GM12878 (cell line): ENCODE measurements around the gene TOP2B.

Experiments used
- BHLHE40 ChIP-seq, 2 experiments: fragments of 450-650 bp in 1 of 2; IDR thresholded peaks; 2 replicates each; pipeline ENCODE4 v1.6.1; 2011 to 2017; ENCODE audit warnings: low read depth in 2 of 2, borderline replicate concordance in 1 of 2, improper control_type of control experiment in 1 of 2, low read length in 1 of 2, mild to moderate bottlenecking in 1 of 2
- CHD4 ChIP-seq: fragments of 200-600 bp; sonication (generic); IDR thresholded peaks from 2 replicates; pipeline ENCODE4 v1.6.1; 2016; ENCODE audit warnings: mild to moderate bottlenecking
- ETV6 ChIP-seq, 2 experiments: fragments of 450-650 bp in 1 of 2; IDR thresholded peaks in 1 of 2; conservative IDR thresholded peaks in 1 of 2; 2 replicates each; pipeline ENCODE4 v1.6.1; 2014; ENCODE audit warnings: antibody characterized with exemption in 1 of 2, borderline replicate concordance in 1 of 2, low read depth in 1 of 2, mild to moderate bottlenecking in 1 of 2, moderate library complexity in 1 of 2
- FOXK2 ChIP-seq: fragments of 450-650 bp; IDR thresholded peaks from 2 replicates; pipeline ENCODE4 v1.6.1; 2017; ENCODE audit warnings: mild to moderate bottlenecking, moderate library complexity
- LARP7 ChIP-seq: fragments of 450-650 bp; IDR thresholded peaks from 2 replicates; pipeline ENCODE4 v1.6.1; 2017; ENCODE audit warnings: mild to moderate bottlenecking
- MTA2 ChIP-seq: fragments of 450-650 bp; IDR thresholded peaks from 2 replicates; pipeline ENCODE4 v1.6.1; 2016; ENCODE audit warnings: low read depth, mild to moderate bottlenecking, moderate library complexity
- POLR2A ChIP-seq: IDR thresholded peaks from 2 replicates; pipeline ENCODE4 v1.6.1; 2011; ENCODE audit warnings: low read depth, mild to moderate bottlenecking, low read length
- POLR2AphosphoS5 ChIP-seq: IDR thresholded peaks from 2 replicates; pipeline ENCODE4 v1.6.1; 2011; ENCODE audit warnings: mild to moderate bottlenecking, low read length, inconsistent platforms
- STAT1 ChIP-seq: fragments of 450-650 bp; conservative IDR thresholded peaks from 2 replicates; pipeline ENCODE4 v1.6.1; 2014; ENCODE audit warnings: antibody characterized with exemption, mild to moderate bottlenecking
- TF ChIP-seq, protein P1 (sequence below), 3 experiments: IDR thresholded peaks in 2 of 3; conservative IDR thresholded peaks in 1 of 3; 2 replicates each; pipeline ENCODE4 v1.5.1; 2011; ENCODE audit warnings: low read depth in 3 of 3, low read length in 3 of 3, mild to moderate bottlenecking in 3 of 3, control low read depth in 2 of 3, moderate library complexity in 2 of 3, inconsistent platforms in 1 of 3, mixed read lengths in 1 of 3; ENCODE audit not compliant: control insufficient read depth in 2 of 3, insufficient read depth in 1 of 3; ENCODE audit errors: extremely low read depth in 1 of 3
- TF ChIP-seq, protein P2 (sequence below): IDR thresholded peaks from 2 replicates; pipeline ENCODE4 v1.6.1; 2012; ENCODE audit warnings: low read depth, low read length, improper control_type of control experiment
- TF ChIP-seq, protein P3 (sequence below): IDR thresholded peaks from 2 replicates; pipeline ENCODE4 v1.6.1; 2012; ENCODE audit warnings: mild to moderate bottlenecking, low read depth, low read length

DNA sequence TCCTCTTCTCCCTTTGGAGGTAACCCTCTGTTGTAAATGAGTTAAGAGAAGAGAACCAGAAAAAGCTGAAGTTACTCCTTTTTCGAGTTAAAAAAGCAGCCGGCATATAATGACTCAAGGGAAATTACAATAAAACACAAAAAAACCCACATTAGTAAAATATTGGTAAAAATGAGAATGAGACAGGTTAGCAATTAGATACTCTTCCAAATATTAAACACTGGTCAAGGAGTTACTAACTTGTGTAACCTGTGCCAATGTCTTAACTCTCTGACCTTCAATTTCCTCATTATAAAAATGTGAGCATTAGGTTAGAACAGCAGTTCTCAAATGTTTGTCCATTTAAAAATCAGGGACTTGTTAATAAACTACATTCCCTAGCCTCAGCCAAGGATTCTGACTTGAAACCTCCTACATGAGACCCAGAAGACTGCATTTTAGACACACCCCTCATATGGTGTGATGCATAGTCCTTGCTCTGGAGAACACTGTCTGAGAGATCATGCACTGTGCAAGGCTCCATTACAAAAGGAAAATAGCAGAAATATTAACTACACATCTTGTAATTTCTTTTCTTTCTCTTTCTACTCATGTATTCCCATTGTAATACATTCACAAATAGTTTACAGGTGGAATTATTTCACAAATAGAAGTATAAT lies 42.7 kb upstream of the TOP2B start:
- TF ChIP-seq POLR2AphosphoS5 (no peak), POLR2A (no peak), MTA2 (no peak), BHLHE40 (IDR thresholded peaks at IDR 0.05; ENCODE audit: borderline replicate concordance in 1 of 2, low read depth in 2 of 2, low read length in 1 of 2) (no peak), CHD4 (no peak), FOXK2 (no peak), STAT1 (no peak), LARP7 (no peak), ETV6 (conservative IDR thresholded peaks at IDR 0.05 in 1 of 2, IDR thresholded peaks at IDR 0.05 in 1 of 2; ENCODE audit: borderline replicate concordance in 1 of 2, low read depth in 1 of 2) (no peak)
- TF ChIP-seq, protein P1, sequence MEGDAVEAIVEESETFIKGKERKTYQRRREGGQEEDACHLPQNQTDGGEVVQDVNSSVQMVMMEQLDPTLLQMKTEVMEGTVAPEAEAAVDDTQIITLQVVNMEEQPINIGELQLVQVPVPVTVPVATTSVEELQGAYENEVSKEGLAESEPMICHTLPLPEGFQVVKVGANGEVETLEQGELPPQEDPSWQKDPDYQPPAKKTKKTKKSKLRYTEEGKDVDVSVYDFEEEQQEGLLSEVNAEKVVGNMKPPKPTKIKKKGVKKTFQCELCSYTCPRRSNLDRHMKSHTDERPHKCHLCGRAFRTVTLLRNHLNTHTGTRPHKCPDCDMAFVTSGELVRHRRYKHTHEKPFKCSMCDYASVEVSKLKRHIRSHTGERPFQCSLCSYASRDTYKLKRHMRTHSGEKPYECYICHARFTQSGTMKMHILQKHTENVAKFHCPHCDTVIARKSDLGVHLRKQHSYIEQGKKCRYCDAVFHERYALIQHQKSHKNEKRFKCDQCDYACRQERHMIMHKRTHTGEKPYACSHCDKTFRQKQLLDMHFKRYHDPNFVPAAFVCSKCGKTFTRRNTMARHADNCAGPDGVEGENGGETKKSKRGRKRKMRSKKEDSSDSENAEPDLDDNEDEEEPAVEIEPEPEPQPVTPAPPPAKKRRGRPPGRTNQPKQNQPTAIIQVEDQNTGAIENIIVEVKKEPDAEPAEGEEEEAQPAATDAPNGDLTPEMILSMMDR (IDR thresholded peaks at IDR 0.05 in 2 of 3, conservative IDR thresholded peaks at IDR 0.05 in 1 of 3; ENCODE audit: control insufficient read depth in 2 of 3, extremely low read depth in 1 of 3, insufficient read depth in 1 of 3, low read depth in 3 of 3, low read length in 3 of 3), result no peak
- TF ChIP-seq, protein P2, sequence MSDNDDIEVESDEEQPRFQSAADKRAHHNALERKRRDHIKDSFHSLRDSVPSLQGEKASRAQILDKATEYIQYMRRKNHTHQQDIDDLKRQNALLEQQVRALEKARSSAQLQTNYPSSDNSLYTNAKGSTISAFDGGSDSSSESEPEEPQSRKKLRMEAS, result no peak
- TF ChIP-seq, protein P3, sequence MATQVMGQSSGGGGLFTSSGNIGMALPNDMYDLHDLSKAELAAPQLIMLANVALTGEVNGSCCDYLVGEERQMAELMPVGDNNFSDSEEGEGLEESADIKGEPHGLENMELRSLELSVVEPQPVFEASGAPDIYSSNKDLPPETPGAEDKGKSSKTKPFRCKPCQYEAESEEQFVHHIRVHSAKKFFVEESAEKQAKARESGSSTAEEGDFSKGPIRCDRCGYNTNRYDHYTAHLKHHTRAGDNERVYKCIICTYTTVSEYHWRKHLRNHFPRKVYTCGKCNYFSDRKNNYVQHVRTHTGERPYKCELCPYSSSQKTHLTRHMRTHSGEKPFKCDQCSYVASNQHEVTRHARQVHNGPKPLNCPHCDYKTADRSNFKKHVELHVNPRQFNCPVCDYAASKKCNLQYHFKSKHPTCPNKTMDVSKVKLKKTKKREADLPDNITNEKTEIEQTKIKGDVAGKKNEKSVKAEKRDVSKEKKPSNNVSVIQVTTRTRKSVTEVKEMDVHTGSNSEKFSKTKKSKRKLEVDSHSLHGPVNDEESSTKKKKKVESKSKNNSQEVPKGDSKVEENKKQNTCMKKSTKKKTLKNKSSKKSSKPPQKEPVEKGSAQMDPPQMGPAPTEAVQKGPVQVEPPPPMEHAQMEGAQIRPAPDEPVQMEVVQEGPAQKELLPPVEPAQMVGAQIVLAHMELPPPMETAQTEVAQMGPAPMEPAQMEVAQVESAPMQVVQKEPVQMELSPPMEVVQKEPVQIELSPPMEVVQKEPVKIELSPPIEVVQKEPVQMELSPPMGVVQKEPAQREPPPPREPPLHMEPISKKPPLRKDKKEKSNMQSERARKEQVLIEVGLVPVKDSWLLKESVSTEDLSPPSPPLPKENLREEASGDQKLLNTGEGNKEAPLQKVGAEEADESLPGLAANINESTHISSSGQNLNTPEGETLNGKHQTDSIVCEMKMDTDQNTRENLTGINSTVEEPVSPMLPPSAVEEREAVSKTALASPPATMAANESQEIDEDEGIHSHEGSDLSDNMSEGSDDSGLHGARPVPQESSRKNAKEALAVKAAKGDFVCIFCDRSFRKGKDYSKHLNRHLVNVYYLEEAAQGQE, result no peak
